Transverse colon (tissue), 4 donors: Measurements from ENCODE around the gene GPC6.

Source experiments
- EP300 ChIP-seq: sonication (generic); formaldehyde crosslinking; IDR thresholded peaks from one replicate; pipeline ENCODE4 v1.6.1; 2017; ENCODE audit warnings: antibody characterized with exemption, low read depth
- POLR2A ChIP-seq: fragments of 450-650 bp; IDR thresholded peaks from one replicate; pipeline ENCODE4 v1.6.1; 2016; ENCODE audit warnings: antibody characterized with exemption, mild to moderate bottlenecking, moderate library complexity
- POLR2AphosphoS5 ChIP-seq, 3 donors: sonication (generic); formaldehyde crosslinking; IDR thresholded peaks; one replicate each; pipeline ENCODE4 v1.6.1; 2016; ENCODE audit warnings: antibody characterized with exemption in 3 of 3
- TF ChIP-seq, protein P1 (sequence below), 5 experiments: fragments of 200-600 bp in 3 of 5; fragments of 450-650 bp in 2 of 5; sonication (generic) in 3 of 5; IDR thresholded peaks; 1 replicate in 2 of 5; 2 replicates in 3 of 5; pipeline ENCODE4 v1.5.1; 2016 to 2017; ENCODE audit warnings: antibody characterized with exemption in 5 of 5, inconsistent platforms in 3 of 5, mild to moderate bottlenecking in 2 of 5, moderate library complexity in 1 of 5

GRCh38 chr13:93709506-93710244 lies 483.1 kb downstream of the GPC6 start:
- TF ChIP-seq, protein P1, sequence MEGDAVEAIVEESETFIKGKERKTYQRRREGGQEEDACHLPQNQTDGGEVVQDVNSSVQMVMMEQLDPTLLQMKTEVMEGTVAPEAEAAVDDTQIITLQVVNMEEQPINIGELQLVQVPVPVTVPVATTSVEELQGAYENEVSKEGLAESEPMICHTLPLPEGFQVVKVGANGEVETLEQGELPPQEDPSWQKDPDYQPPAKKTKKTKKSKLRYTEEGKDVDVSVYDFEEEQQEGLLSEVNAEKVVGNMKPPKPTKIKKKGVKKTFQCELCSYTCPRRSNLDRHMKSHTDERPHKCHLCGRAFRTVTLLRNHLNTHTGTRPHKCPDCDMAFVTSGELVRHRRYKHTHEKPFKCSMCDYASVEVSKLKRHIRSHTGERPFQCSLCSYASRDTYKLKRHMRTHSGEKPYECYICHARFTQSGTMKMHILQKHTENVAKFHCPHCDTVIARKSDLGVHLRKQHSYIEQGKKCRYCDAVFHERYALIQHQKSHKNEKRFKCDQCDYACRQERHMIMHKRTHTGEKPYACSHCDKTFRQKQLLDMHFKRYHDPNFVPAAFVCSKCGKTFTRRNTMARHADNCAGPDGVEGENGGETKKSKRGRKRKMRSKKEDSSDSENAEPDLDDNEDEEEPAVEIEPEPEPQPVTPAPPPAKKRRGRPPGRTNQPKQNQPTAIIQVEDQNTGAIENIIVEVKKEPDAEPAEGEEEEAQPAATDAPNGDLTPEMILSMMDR (IDR thresholded peaks at IDR 0.05), result no peak
- TF ChIP-seq POLR2AphosphoS5 (IDR thresholded peaks at IDR 0.05) (no peak), POLR2A (no peak), EP300 (no peak)
